Heart left ventricle (tissue), 13 donors: Measurements from ENCODE around the gene POU3F1.

Experiments used
- POLR2A ChIP-seq, 2 donors: fragments of 450-650 bp; IDR thresholded peaks; one replicate each; pipeline ENCODE4 v1.6.1; 2017; ENCODE audit warnings: antibody characterized with exemption in 2 of 2, mild to moderate bottlenecking in 2 of 2, moderate library complexity in 2 of 2
- TF ChIP-seq, protein P1 (sequence below), 12 donors: fragments of 200-600 bp; sonication (generic) in 4 of 12; IDR thresholded peaks; one replicate each; pipeline versions ENCODE4 v1.5.0 to v1.8.0; 2018 to 2022; ENCODE audit warnings: antibody characterized with exemption in 12 of 12, mild to moderate bottlenecking in 5 of 12
- donor health status: ischemic (EF 13 %, LVEDD 7.1; RV severe dilation, severe dysfunction).
- donor health status: DM: no; HTN: yes; CAD: no.
- donor health status: DM: no; HTN: no; CAD: no.
- donor health status: ischemic (EF 25% LVEDD 6.9; RV normal size, moderate dysfunction).
- donor health status: ischemic (EF 25% LVEDD 5.7; RV mildly dilated, moderate dysfunction).
- donor health status: ischemic (EF 35%, LVEDD 5.7; RV mildly dilated, moderate dysfunction).
- donor health status: nonischemic (EF 11% LVEDD 7.7; RV severe dilation, severe dysfunction).
- donor health status: DM: yes; HTN: yes; CAD: no.
- donor health status: PGD.
- donor health status: ischemic (EF 29% LVEDD 5.4; RV normal size, mild dysfunction).
- donor health status: nonischemic (EF 23%, LVEDD 6.1; RV moderate dilation, normal function).

DNA sequence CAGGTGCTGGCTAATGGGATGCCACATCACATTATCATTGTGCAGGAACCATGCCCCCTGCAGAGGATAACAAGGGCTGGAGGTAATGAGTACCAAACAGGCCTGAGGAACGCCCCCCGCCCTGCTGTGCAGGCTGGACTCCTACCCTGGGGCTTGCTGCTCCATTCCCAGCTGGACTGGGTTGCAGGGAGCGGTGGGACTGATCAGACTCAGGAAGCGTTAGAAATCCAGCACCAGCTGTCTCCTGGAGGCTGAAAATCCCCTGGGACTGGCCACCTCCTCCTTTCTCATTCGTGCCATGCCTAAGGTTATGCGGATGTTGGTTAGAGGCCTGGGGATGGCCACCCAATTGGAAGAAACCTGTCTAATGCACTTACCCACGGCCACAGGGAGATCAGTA is 36.9 kb upstream of the POU3F1 start:
- TF ChIP-seq, protein P1, sequence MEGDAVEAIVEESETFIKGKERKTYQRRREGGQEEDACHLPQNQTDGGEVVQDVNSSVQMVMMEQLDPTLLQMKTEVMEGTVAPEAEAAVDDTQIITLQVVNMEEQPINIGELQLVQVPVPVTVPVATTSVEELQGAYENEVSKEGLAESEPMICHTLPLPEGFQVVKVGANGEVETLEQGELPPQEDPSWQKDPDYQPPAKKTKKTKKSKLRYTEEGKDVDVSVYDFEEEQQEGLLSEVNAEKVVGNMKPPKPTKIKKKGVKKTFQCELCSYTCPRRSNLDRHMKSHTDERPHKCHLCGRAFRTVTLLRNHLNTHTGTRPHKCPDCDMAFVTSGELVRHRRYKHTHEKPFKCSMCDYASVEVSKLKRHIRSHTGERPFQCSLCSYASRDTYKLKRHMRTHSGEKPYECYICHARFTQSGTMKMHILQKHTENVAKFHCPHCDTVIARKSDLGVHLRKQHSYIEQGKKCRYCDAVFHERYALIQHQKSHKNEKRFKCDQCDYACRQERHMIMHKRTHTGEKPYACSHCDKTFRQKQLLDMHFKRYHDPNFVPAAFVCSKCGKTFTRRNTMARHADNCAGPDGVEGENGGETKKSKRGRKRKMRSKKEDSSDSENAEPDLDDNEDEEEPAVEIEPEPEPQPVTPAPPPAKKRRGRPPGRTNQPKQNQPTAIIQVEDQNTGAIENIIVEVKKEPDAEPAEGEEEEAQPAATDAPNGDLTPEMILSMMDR (IDR thresholded peaks at IDR 0.05): no peak
- no peak for TF ChIP-seq POLR2A (IDR thresholded peaks at IDR 0.05)
